KMS-11 (cell line): Measurements from ENCODE around the gene SLC48A1.

ENCODE experiments used
- H2AFZ ChIP-seq: fragments of 200-600 bp; sonication (generic); 2 replicates; pipeline ENCODE4 v1.6.1; 2016; ENCODE audit warnings: antibody characterized with exemption, mixed run types, low read depth
- H3K27ac ChIP-seq: fragments of 200-600 bp; sonication (generic); 2 replicates; pipeline ENCODE4 v1.6.1; 2016; ENCODE audit warnings: mild to moderate bottlenecking, mixed run types
- H3K27me3 ChIP-seq: fragments of 200-600 bp; sonication (generic); 2 replicates; pipeline ENCODE4 v1.6.1; 2017; ENCODE audit warnings: mild to moderate bottlenecking, low read depth, mixed run types, moderate library complexity; ENCODE audit not compliant: insufficient read depth
- H3K36me3 ChIP-seq: fragments of 200-600 bp; sonication (generic); 2 replicates; pipeline ENCODE4 v1.6.1; 2017; ENCODE audit warnings: mild to moderate bottlenecking, mixed run types; ENCODE audit not compliant: insufficient read depth
- H3K4me1 ChIP-seq: fragments of 200-600 bp; sonication (generic); 2 replicates; pipeline ENCODE4 v1.6.1; 2016; ENCODE audit warnings: mild to moderate bottlenecking, low read depth, mixed run types; ENCODE audit not compliant: poor library complexity, severe bottlenecking
- H3K4me2 ChIP-seq: fragments of 200-600 bp; sonication (generic); 2 replicates; pipeline ENCODE4 v1.7.0; 2016; ENCODE audit warnings: mild to moderate bottlenecking, mixed run types
- H3K4me3 ChIP-seq: fragments of 200-600 bp; sonication (generic); IDR thresholded peaks from 2 replicates; pipeline ENCODE4 v1.6.1; 2017; ENCODE audit warnings: low read depth, low read length, mixed read lengths; ENCODE audit not compliant: insufficient read depth
- H3K79me2 ChIP-seq: fragments of 200-600 bp; sonication (generic); 2 replicates; pipeline ENCODE4 v1.6.1; 2016; ENCODE audit warnings: low read depth, mixed run types; ENCODE audit not compliant: insufficient read depth
- H3K9ac ChIP-seq: fragments of 200-600 bp; sonication (generic); 2 replicates; pipeline ENCODE4 v1.6.1; 2016; ENCODE audit warnings: mild to moderate bottlenecking, mixed run types
- H4K20me1 ChIP-seq: fragments of 200-600 bp; sonication (generic); 2 replicates; pipeline ENCODE4 v1.6.1; 2016; ENCODE audit warnings: mild to moderate bottlenecking, mixed run types; ENCODE audit not compliant: insufficient read depth
- CTCF ChIP-seq: fragments of 200-600 bp; sonication (generic); conservative IDR thresholded peaks from 2 replicates; pipeline ENCODE4 v1.6.1; 2017; ENCODE audit warnings: low read depth, mild to moderate bottlenecking, antibody characterized with exemption, low read length, moderate library complexity, mixed read lengths

SLC48A1 gene

DNA sequence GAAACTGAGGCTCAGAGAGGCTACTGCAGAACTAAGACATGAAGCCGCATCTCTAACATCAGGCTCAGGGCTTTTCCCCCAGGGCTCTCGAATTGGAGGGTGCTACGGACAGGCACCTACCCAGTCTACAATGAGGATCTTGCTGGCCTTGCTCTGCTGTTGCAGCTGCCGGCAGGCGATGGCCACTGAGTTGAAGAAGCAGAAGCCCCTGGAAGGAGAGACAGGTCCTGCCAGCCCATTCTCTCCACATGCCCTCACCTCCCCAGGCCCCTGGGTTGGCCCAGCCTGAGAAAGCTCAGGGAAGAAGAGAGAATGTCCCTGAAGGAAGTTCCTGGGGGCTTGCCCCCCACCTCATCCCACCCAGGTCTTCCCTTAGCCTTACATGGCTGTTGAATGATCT lies 16.1 kb downstream of the SLC48A1 start:
- Histone ChIP-seq H3K27ac (no peak overlapping the region), H3K36me3 (no peaks in the 10 kb centered on the region; the same call in 1 of the 2 replicates), H3K27me3 (no peaks in the 10 kb centered on the region), H3K4me3 (no peak overlapping the region), H3K4me2 (no peak overlapping the region), H3K4me1 (no peaks in the 10 kb centered on the region), H2AFZ (no peak overlapping the region), H3K9ac (no peak overlapping the region), H4K20me1 (no peaks in the 10 kb centered on the region), H3K79me2 (no peaks in the 10 kb centered on the region)
- TF ChIP-seq CTCF = no peak

GRCh38 chr12:47789712-47790489 lies 16.9 kb downstream of the SLC48A1 start:
- Histone ChIP-seq H4K20me1 (no peaks in the 10 kb centered on the region), H3K79me2 (no peaks in the 10 kb centered on the region), H3K27ac (no peak overlapping the region), H3K4me3 (no peak overlapping the region), H3K9ac (no peak overlapping the region), H2AFZ (no peak overlapping the region), H3K27me3 (no peaks in the 10 kb centered on the region), H3K36me3 (no peaks in the 10 kb centered on the region; the same call in 1 of the 2 replicates), H3K4me1 (no peaks in the 10 kb centered on the region), H3K4me2 (no peak overlapping the region)
- TF ChIP-seq CTCF = no peak

- Histone ChIP-seq H2AFZ (no peak overlapping the region), H3K27me3 (no peaks in the 10 kb centered on the region), H3K4me2 (no peak overlapping the region), H3K4me1 (no peaks in the 10 kb centered on the region), H3K27ac (no peak overlapping the region), H4K20me1 (no peaks in the 10 kb centered on the region), H3K36me3 (no peaks in the 10 kb centered on the region; the same call in 1 of the 2 replicates), H3K79me2 (no peaks in the 10 kb centered on the region), H3K4me3 (no peak overlapping the region), H3K9ac (no peak overlapping the region)
- no peak for TF ChIP-seq CTCF
Measured at GRCh38 chr12:47790676-47791350, 17.8 kb downstream of the SLC48A1 start.

- no peaks in the 10 kb centered on the region for H3K4me1 ChIP-seq
- no peak for TF ChIP-seq CTCF
- no peaks in the 10 kb centered on the region for H3K79me2 ChIP-seq
- H3K27ac ChIP-seq = no peak overlapping the region
- H2AFZ ChIP-seq = no peak overlapping the region
- H4K20me1 ChIP-seq = no peaks in the 10 kb centered on the region
- no peak overlapping the region for H3K4me3 ChIP-seq
- H3K27me3 ChIP-seq = no peaks in the 10 kb centered on the region
- H3K36me3 ChIP-seq = no peaks in the 10 kb centered on the region; the same call in 1 of the 2 replicates
- H3K4me2 ChIP-seq = no peak overlapping the region
- no peak overlapping the region for H3K9ac ChIP-seq
Measured at GRCh38 chr12:47791351-47791746, 18.3 kb downstream of the SLC48A1 start.
